GM12878 (cell line): Measurements from ENCODE around the gene CALHM4. TPM values are rescaled to one million over a fixed set of nuclear protein-coding genes. Genes with fewer than 3 reads are reported as not detected.

Experiments
- DPF2 ChIP-seq: fragments of 450-650 bp; IDR thresholded peaks from 2 replicates; pipeline ENCODE4 v1.6.1; 2017; ENCODE audit warnings: mild to moderate bottlenecking
- IRF5 ChIP-seq: fragments of 450-650 bp; IDR thresholded peaks from 2 replicates; pipeline ENCODE4 v1.6.1; 2017; ENCODE audit warnings: borderline replicate concordance
- NR2F1 ChIP-seq: fragments of 450-650 bp; conservative IDR thresholded peaks from 2 replicates; pipeline ENCODE4 v1.6.1; 2017; ENCODE audit warnings: mild to moderate bottlenecking
- PRDM15 ChIP-seq: fragments of 450-650 bp; formaldehyde crosslinking; IDR thresholded peaks from 2 replicates; pipeline ENCODE4 v1.4.0; 2020; ENCODE audit warnings: mild to moderate bottlenecking, moderate library complexity
- RAD51 ChIP-seq: fragments of 450-650 bp; IDR thresholded peaks from 2 replicates; pipeline ENCODE4 v1.6.1; 2016; ENCODE audit warnings: moderate library complexity, mild to moderate bottlenecking, inconsistent platforms
- RUNX3 ChIP-seq: IDR thresholded peaks from 2 replicates; pipeline ENCODE4 v1.6.1; 2012; ENCODE audit warnings: low read length, inconsistent platforms
- SKIL ChIP-seq: fragments of 450-650 bp; IDR thresholded peaks from 2 replicates; pipeline ENCODE4 v1.6.1; 2017; ENCODE audit warnings: mild to moderate bottlenecking, low read depth, inconsistent platforms; ENCODE audit not compliant: poor library complexity, severe bottlenecking
- SMC3 ChIP-seq: IDR thresholded peaks from 2 replicates; pipeline ENCODE4 v1.6.1; 2011; ENCODE audit warnings: low read length, improper control_type of control experiment, borderline replicate concordance
- ZBED1 ChIP-seq: IDR thresholded peaks from 2 replicates; pipeline ENCODE4 v1.6.1; 2016; ENCODE audit warnings: borderline replicate concordance
- ZBTB40 ChIP-seq: fragments of 450-650 bp; IDR thresholded peaks from 2 replicates; pipeline ENCODE4 v1.6.1; 2016; ENCODE audit warnings: mild to moderate bottlenecking, moderate library complexity, borderline replicate concordance
- ZSCAN29 ChIP-seq: fragments of 450-650 bp; IDR thresholded peaks from 2 replicates; pipeline ENCODE4 v1.6.1; 2017; ENCODE audit warnings: mild to moderate bottlenecking, moderate library complexity
- polyA plus RNA-seq, 11 experiments: library from polyadenylated mRNA; depleted of rRNA in 4 of 11; unstranded in 6 of 11; stranded (reverse) in 5 of 11; fragments of >200 nt; fragmentation: Nextera tagmentation in 4 of 11; fragmentation: Illumina TruSeq in 1 of 11; extraction: Ambion mirVana in 4 of 11; extraction: Trizol in 1 of 11; gene quantifications; 1 replicate in 1 of 11; 2 replicates in 10 of 11; pipeline versions ENCODE4 v1.2.1 to v1.2.3, GENCODE V29; 2011 to 2016; ENCODE audit warnings: inconsistent platforms in 2 of 11, missing spikeins in 2 of 11, low read depth in 1 of 11
- total RNA-seq, 4 experiments: library from RNA; depleted of rRNA in 3 of 4; stranded (reverse); fragments of >200 nt in 3 of 4; fragmentation: Illumina TruSeq in 1 of 4; extraction: Trizol in 1 of 4; gene quantifications; 2 replicates each; pipeline versions ENCODE4 v1.2.1 to v1.2.3, GENCODE V29; 2013 to 2021
- TF ChIP-seq, protein P1 (sequence below), 3 experiments: IDR thresholded peaks in 2 of 3; conservative IDR thresholded peaks in 1 of 3; 2 replicates each; pipeline ENCODE4 v1.5.1; 2011; ENCODE audit warnings: low read depth in 3 of 3, low read length in 3 of 3, mild to moderate bottlenecking in 3 of 3, control low read depth in 2 of 3, moderate library complexity in 2 of 3, inconsistent platforms in 1 of 3, mixed read lengths in 1 of 3; ENCODE audit not compliant: control insufficient read depth in 2 of 3, insufficient read depth in 1 of 3; ENCODE audit errors: extremely low read depth in 1 of 3
- TF ChIP-seq, protein P2 (sequence below): fragments of 450-650 bp; IDR thresholded peaks from 2 replicates; pipeline ENCODE4 v1.6.1; 2017; ENCODE audit warnings: mild to moderate bottlenecking

CALHM4 gene
- total and polyA plus RNA-seq, 10 of the 15 experiments (the other 5 are each of a cell fraction or from before 2014, with no cell fraction given) = not detected

DNA sequence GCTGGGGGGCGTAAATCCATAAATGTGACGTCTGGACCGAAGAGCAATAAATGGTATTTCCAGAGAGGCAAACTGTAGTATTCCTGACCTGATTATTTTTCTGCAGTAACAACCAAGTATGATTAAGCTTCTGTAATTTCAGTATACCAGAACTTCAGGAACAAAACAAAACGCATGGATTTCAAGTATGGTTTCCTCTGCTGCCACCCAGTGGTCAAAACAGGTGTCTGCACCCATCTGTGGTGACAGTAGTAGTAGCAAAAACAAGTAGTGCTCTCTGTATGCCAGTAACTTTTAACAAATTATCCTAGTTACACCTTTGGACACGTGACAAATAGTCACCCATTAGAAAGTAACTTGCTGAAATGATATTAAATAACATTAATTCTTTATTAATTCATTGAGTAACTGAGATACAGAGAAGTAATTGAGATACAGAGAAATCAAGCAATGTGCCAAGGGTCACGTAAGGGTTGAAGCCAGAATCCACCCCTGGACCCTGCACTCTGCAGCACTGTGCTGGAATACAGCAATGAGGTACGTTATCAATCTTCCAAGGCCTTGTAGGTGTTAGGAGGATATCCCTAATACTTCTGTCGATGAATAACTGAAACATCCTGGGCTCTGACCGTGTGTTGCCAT is 7.9 kb downstream of the CALHM4 start (continued):
- TF ChIP-seq, protein P1, sequence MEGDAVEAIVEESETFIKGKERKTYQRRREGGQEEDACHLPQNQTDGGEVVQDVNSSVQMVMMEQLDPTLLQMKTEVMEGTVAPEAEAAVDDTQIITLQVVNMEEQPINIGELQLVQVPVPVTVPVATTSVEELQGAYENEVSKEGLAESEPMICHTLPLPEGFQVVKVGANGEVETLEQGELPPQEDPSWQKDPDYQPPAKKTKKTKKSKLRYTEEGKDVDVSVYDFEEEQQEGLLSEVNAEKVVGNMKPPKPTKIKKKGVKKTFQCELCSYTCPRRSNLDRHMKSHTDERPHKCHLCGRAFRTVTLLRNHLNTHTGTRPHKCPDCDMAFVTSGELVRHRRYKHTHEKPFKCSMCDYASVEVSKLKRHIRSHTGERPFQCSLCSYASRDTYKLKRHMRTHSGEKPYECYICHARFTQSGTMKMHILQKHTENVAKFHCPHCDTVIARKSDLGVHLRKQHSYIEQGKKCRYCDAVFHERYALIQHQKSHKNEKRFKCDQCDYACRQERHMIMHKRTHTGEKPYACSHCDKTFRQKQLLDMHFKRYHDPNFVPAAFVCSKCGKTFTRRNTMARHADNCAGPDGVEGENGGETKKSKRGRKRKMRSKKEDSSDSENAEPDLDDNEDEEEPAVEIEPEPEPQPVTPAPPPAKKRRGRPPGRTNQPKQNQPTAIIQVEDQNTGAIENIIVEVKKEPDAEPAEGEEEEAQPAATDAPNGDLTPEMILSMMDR (IDR thresholded peaks at IDR 0.05 in 2 of 3, conservative IDR thresholded peaks at IDR 0.05 in 1 of 3; ENCODE audit: control insufficient read depth in 2 of 3, extremely low read depth in 1 of 3, insufficient read depth in 1 of 3, low read depth in 3 of 3, low read length in 3 of 3) = peak; percentile 84 to 93 (median 88)
- TF ChIP-seq DPF2 = no peak
- TF ChIP-seq SMC3 = peak; percentile 78; the same call in 1 of the 2 replicates
- TF ChIP-seq ZBED1 = no peak
- TF ChIP-seq RUNX3 = peak; percentile 46; the same call in 1 of the 2 replicates
- TF ChIP-seq ZBTB40 = no peak
- TF ChIP-seq, protein P2, sequence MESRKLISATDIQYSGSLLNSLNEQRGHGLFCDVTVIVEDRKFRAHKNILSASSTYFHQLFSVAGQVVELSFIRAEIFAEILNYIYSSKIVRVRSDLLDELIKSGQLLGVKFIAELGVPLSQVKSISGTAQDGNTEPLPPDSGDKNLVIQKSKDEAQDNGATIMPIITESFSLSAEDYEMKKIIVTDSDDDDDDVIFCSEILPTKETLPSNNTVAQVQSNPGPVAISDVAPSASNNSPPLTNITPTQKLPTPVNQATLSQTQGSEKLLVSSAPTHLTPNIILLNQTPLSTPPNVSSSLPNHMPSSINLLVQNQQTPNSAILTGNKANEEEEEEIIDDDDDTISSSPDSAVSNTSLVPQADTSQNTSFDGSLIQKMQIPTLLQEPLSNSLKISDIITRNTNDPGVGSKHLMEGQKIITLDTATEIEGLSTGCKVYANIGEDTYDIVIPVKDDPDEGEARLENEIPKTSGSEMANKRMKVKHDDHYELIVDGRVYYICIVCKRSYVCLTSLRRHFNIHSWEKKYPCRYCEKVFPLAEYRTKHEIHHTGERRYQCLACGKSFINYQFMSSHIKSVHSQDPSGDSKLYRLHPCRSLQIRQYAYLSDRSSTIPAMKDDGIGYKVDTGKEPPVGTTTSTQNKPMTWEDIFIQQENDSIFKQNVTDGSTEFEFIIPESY = no peak
- TF ChIP-seq IRF5 = no peak
- no peak for TF ChIP-seq PRDM15 (CRISPR knock-in tag)
- no peak for TF ChIP-seq NR2F1
- no peak for TF ChIP-seq RAD51
- no peak for TF ChIP-seq SKIL
- TF ChIP-seq ZSCAN29 = no peak
